NCI-H226 (cell line): ENCODE data around the gene USH1G.

Source experiments
- DNase-seq: peaks from one replicate; pipeline ENCODE4 v3.0.0-alpha.2; 2015

USH1G gene

DNA sequence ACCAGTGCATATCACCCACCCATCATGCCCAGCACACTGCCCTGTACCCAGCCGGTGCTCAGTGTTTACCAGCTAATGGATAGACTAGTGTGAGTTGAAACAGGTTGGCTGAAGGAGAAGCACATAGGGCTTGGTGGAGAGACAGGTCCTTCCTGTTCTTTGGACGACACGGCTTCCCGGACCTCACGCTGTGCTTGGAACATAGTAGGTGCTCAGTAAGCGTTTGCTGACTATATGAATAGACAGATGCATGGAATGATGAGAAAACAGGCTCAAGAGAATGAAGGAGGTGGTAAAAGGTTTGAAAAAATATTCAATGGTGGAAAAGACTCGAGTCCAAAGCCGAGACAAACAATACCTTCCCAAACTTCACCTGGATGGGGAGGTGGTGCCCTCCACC lies 22.8 kb downstream of the USH1G start:
- no peak for DNase-seq

DNA sequence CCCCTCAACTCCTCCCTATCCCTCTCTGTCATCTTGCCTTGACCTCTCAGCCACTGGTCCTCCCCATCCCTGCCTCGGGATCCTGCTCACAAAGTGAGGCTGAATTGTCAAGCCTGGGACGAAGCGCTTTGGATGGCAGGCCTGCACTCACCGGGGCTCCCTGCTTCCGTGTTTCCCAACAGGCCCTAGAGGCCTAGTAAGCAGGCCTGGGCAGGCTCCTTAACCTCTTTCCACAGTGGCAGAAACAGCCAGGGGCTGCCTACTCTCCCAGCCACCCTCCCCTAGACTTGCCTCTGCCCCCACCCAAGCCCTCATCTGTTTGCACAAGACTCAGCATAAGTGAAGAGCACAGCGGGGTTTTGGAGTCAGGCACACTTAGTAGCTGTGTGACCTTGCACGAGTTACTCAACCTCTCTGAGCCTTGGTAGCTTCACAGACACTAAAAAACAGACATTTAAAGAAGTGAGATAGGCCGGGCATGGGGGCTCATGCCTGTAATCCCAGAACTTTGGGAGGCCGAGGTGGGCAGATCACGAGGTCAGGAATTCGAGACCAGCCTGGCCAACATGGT lies 24.6 kb downstream of the USH1G start:
- no peak for DNase-seq

DNA sequence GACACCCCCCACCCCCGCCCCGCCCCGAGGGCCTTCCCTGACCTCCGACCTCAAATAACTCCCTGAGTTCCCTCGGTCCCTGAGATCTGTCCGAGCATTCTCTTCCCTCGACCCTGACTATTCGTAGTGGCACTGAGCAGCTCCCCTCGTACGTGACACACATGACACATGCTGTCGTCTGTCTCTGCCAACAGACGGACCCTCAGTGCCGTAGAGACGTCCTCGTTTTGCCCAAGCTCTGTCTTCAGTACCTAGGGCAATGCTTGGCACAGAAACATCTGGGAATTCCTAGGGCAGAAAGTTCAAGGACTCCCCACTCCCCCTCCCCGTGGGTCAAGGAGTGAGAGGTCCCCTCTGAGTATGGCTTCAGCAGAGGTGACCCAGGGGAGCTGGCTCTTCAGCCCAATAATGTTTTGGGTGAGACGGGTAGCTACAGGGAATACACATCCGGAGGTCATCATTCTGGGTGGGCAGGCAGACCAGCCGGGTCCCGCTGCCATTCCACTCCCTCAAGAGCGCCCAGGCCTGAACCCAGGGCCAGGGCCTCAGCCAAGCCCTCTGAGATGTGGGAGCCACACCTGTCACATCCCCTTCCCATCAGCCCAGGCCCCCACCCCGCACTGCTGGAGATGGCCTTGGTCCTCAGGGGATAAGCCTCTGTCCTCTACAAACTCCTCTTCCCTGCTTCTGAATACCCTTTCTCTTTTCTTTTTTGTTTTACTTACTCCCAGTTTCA lies 29.0 kb downstream of the USH1G start:
- DNase-seq, result no peak

DNA sequence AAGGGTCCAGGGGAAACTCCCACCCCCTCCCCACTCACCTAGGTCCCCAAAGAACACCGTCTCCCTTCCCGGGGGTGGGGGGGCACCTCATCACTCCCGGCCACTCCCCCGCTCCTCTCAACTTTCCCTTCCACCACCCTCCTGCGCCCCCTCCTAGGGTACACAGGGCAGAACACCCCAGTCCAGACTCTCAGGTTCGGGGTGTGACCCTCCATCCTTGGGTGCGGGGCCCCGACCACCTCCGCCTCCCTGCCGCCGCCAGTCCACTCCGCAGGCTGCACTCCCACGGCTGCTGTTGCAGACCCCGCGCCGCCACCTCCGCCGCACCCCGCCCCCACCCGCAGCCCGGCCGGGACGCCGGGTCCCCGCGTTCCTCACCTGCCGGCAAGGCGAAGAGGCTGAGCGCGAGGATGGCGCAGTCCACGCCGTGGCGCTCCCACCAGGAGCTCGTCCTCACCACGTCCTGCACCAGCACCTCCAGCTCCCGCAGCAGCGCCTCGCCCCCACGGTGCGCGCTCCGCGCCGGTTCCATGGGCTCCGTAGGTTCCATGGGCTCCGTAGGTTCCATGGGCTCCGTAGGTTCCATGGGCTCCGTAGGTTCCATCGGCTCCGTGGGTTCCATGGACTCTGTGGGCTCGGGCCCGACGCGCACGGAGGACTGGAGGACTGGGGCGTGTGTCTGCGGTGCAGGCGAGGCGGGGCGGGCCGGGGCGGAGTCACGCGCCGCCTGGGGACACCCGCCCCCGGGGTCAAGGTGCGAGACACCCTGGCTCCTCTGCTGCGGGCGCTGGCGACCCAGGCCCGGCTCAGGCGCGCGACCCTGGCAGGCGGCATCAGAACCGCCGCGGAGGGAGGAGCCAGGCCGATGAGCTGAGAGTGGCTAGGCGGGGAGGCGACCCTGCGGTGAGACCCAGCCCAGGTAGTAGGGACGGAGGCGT lies 29.8 kb downstream of the USH1G start, which contains the start of gene FADS6:
Gene FADS6, minus strand, starts transcription at position 660 of the 938 bp plus-strand sequence. Its CDS starts 38 bp downstream, at position 622.
- DNase-seq, result no peak

DNA sequence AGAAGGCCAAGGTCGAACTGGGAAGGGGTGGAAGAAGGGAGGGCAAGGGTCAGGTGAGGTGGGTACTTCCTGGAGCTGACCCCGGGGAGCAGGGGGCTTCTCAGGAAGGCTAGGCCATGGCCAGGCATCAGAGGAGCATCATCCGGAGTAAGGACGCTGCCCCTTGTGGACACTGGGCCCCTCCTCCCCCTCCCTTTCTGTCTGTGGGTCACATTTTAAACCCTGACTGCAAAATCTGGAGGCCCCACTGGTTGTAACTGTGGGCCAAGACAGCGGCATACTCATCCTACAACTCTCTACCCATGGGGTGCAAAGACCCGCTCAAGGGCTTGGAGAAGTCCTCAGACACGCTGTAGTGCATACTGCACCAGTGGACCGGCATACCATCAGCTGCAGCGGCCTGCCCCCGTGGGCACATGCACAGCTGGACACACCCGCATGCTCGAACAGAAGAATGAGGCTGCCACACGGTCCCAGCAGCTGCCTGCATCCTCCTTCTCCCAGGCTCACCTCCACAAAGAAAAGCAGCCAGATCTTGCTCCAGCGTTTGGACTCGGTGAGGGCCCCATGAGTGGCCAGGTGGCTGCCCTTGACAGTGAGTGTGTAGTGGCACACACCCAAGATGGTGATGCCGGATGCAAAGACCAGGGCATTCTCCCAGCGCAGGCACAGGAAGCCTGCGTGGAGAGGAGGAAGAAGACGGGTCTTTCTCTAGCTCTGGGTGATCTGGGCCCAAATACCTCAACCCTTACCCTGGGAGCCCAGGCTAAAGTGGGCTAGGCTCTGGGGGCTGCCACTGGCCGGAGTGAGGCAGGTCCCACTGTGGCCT lies 30.8 kb downstream of the USH1G start:
- DNase-seq, result no peak

DNA sequence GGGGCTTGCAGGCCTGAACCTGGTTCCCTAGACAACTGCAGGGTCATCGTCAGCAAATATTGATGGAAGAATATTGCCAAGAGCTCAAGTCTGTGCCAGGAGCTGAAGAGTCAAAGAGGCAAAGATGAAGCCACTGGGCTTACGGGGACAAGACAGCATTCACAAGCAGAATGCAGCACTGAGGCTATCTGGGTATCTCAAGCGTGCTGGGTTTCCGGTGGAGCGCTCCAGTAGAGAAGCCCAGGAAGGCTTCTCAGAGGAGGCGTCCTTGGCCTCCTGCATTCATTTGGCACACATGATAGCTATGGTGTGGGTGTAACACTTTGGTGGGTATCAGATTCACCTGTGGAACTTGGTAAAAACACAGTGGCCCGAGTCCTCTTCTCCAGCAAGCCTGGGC lies 32.5 kb downstream of the USH1G start:
- DNase-seq, result no peak

DNA sequence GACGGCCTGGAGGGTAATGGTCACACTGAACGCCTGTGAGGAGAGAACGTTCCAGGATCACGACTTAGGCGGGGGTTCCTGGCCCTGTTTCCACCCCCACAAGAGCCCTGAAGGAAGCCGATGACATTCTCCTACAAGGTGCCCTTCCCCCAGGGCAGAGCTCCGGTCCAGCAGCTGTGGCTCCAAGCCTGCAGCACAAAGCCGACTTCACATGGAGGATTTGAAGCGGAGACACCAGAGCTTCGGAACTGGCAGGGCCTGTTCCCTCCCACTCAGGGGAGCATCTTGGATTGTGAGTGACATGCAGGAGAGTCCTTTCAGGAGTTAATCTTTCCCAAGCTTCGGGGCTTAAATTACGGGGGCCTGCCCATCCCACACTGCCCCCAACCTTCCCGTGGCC lies 34.6 kb downstream of the USH1G start:
- DNase-seq, result no peak

DNA sequence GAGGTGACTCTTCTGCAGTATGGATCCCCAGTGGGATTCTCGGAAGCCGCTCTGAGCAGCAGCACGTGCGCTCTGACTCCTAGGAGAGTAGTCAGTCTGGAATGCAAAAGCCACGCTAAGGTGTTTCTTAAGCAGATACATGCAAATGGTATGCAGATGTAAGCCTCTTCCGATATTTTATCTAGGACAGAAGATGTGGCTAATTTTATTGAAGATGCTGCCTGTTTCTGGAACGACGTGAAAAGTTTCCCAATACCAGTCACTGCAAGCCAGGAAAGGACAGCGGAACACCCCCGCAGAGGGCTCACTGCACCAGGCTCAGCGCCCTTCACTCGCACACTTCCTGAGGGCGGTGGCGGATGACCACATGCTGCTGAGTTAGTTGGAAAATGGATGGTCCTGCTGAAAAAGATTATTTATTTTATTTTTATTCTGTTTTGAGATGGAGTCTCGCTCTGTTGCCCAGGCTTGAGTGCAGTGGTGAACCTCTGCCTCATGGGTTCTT lies 39.8 kb downstream of the USH1G start:
- DNase-seq, result no peak

DNA sequence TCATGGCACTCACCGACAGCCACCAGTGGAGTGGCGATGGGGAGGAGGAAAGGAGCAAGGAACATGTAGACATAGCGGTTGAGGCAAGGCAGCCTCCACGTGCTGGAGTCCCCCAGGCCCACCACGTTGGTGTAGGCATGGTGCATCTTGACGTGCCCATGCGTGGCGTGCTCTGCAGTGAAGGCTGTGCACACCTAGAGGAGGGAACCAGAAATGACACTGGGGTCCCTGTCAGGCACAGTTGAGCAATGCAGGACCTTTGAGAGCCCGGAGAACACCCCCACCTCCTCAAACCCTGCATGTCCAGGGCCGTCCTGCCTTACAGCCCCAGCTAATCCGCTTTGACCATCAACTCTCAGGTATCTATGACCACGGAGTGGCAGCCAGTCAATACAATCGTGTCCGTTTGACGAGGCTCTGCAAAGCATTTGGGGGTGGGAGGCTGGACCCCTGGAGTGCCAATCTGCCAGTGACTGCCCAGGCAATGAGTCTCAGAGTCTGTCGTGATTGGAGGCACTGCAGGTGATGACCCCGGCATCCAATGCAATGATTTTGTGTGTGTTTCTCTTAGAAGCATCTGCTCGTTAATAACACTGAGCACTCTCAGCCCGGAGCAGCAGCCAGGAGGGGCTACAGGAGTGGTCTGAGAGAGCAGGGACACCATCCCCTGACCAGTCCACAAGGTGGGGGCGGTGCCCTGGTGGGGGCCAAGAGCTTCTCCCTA lies 40.4 kb downstream of the USH1G start:
- no peak for DNase-seq

DNA sequence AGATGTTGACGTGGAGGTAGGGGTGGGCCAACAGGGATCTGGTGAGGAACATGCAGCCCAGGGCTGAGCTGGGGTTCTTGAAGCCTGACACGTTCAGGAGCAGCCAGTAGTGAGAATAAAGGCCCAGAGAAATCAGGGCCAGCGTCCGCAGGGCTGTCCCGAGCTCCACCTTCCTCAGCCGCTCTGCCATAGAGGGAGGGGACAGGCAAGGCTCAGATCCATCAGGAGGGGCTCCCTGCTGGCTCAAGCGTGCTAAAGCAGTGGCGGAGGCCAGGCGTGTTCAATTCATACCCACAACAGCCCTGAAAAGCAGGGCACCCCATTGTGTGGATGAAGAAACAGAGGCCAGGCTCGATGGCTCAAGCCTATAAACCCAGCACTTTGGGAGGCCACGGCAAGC lies 42.0 kb downstream of the USH1G start:
- DNase-seq, result no peak

DNA sequence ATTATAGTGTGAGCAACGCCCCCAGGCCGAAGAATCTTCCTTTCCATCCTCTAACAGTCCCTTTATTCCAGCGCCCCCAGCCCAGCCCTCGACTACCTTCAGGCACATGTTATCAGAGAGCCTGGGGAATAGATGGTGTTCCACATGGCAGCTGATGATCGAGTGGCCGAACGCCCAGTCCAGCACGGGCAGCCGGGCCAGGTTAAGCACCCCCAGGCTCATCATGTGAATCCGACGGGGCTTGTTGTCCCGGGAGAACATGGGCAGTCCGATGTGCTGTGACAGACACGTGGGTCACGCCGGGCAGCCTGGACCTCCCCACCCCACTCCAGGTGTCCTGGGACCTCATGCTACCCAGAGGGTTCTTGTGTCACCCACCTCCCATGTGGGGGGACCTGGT lies 43.7 kb downstream of the USH1G start:
- no peak for DNase-seq

DNA sequence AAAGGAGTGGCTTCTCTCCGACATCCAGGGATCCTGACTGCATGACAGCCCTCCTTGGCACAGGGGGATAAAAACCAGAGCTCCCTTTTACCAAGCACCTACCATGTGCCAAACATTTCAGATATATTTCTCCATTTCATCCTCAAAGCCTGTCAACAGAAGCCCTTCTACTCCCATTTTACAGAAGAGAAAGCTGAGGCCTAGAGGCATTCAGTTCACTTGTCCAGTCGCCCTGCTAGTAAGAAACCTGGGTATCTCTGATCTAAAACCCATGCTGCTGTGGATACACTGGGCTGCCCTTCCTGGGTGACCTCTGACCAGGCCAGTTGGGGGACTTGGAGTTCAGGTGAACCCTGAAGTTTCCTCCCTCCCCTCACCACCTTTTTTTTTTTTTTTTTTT lies 44.4 kb downstream of the USH1G start:
- no peak for DNase-seq

DNA sequence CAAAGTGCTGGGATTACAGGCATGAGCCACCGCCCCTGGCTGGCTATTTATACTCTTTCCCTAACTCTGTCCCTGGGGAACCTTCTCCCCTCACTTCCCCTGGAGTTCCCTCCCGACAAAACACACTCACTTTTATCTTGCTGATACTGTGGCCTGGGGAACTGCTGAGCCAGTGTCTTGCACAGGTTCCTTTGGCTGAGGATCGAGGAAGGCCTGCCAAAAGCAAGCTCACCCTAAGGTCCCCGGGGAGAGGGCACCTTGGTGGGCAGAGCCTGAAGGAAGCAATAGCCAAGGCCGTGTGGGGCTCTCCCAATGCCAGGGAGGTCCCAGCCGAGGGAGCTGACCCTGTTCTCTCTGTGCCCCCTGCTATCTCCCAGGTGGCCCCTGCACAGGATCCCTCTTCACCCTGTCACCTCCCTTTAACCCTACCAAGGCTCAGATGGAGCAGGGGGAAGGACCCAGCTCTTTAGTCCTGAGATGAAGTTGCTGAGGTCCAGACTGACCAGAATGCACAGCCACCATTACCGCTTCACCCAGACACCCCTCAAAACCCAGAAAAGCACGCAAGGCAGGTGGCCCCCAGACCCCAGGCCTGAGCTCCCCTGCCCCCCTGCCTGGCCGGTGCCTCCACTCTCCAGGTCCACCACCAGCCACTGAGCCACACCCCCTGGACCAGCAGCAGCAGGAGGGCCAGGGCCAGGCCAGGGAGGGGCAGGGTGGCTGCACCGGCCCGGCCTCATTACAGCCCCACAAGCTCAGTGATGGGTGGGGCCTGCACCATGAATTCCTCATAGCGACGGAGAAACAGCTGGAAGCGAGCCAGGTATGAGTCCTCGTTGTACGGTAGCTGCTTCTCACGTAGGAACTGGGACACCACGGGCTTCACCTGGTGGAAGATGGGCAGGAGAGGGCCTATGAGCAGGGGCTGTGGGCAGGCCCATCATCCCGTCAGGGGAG lies 45.2 kb downstream of the USH1G start:
- DNase-seq, result no peak

DNA sequence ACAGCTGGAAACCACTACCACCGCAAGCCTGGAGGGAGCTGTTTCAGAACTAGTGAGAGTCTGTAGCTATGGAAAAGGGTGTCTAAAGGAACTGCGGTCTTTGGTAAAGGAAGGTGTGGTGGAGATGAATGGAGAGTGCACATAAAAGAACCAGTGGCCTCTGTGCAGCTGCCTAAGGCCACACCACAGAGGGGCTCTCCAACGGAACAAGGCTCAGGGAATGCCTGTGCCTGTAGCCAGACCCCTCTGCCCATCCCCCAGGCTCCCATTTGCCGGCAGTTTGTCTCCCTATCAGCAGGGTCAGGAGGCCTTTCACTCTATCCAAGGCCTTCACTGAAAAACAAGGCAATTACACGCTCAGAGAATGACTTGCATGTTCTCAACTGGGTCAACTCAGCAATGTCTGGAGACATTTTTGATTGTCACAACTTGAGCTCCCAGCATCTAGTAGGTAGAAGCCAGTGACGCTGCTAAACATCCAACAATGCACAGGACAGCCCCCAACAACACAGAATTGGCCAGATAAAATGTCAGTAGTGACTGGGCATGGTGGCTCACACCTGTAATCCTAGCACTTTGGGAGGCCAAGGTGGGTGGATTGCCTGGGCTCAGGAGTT lies 47.0 kb downstream of the USH1G start:
- no peak for DNase-seq

DNA sequence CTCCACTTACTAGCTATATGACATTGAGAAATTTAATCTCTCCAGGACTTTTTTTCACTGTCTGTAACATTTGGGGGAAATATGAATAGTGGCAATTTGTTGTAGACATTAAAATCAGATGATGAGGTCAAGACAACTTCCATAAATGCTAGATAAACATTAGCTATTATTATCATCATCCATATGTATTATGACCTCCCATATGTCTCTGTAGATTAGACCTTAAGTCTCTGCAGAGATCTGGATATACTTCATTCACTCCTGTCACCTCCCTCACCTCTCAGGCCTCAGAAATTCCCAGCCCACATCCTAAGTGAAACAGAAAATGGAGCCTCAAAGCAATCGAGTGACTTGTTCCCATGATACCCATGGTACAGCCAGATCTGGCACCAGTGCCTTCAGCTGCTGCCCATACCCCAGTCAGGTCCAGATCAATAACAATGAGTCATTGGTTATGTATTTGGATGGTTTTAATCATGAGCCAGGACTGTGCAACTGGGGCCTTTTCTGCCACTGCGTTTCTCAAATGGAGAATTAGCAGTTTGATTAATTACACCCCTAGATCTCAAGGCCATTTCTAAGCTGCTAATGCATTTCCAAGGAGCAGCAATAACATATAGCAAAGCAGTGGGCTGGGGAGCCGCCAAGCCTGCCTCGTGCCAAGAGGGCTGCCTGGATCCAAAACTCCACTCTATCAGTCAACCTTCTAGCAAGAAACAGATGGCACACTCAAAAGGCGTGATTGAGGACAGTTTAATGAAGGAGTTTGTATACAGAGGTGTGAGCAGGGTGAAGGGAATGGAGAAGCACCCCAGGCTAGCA lies 47.7 kb downstream of the USH1G start:
- no peak for DNase-seq

DNA sequence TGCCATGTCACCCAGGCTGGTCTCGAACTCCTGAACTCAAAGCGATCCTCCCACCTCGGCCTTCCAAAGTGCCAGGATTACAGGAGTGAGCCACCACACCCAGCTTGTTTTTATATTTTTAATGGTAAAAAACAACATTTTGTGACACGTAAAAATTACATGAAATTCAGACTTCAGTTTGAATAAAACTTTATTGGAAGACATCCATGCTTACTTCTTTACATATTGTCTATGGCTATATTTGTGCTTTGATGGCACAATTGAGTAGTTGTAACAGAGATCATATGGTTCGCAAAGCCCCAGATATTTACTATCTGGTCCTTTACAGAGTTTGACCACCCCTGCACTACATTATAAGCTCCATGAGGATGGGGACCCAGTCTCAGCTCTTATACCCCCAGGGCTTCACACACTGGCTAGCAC lies 48.4 kb downstream of the USH1G start:
- DNase-seq, result no peak

DNA sequence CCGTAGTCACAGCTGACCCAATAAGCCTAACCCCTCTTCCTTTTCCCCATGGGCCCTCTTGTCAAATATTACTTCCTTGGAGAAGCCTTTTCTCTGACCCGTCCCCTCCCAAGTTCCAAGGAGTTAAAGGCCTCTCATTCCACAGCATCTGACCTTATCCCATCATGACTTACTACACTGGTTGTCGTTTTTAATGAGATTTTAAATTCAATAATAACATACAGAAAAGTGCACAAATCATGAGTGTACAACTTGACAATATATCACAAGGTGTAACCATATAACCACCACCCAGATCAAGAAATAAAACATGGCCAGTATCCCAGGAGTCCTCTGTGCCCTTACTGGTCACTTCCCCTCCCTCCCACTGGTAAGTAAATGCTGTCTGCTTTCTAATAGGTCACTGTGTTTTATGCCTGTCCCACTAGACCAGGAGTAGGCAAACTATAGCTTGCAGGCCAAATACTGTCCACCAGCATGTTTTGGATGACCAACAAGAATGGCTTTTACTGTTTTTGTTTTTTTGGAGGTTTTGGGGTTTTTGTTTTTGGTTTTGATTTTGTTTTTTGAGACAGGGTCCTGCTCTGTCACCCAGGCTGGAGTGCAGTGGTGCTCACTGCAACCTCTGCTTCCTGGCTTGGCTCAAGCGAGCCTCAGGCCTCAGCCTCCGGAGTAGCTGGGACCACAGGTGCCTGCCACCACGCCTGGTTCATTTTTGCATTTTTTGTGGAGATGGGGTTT lies 49.0 kb downstream of the USH1G start:
- DNase-seq, result peak; percentile 12
